WTC11 (cell line): ENCODE results near the gene C10orf71. TPM values are rescaled to one million over a fixed set of nuclear protein-coding genes. Genes with fewer than 3 reads are reported as not detected.

Source experiments
- ATAC-seq: fragments of 200-7000 bp; cut with Tn5 transposase; 2 replicates; pipeline ENCODE4 v1.10.0; 2021; ENCODE audit warnings: mild to moderate bottlenecking, moderate library complexity
- CTCF ChIA-PET: fragments of 300-600 bp; sonication (Branson Sonifier 250); formaldehyde crosslinking; loops from one replicate; lab custom pipeline; 2021; ENCODE audit warnings: antibody characterized with exemption; lab: Charles Lee
- POLR2A ChIA-PET: fragments of 350-600 bp; sonication (Branson Sonifier 250); formaldehyde crosslinking; loops from one replicate; lab custom pipeline; 2021; ENCODE audit warnings: antibody characterized with exemption; lab: Charles Lee
- DNase-seq: peaks from one replicate; pipeline ENCODE4 v3.0.0; 2021; ENCODE audit warnings: low spot score
- H3K27ac Mint-ChIP-seq: 2 replicates; pipeline ENCODE4 v1.8.0; 2021; ENCODE audit warnings: mixed read lengths
- H3K27me3 Mint-ChIP-seq: 2 replicates; pipeline ENCODE4 v1.8.0; 2021; ENCODE audit warnings: low read depth, mild to moderate bottlenecking, moderate library complexity, mixed read lengths
- H3K36me3 Mint-ChIP-seq: 2 replicates; pipeline ENCODE4 v1.8.0; 2021; ENCODE audit warnings: mixed read lengths
- H3K4me1 Mint-ChIP-seq: 2 replicates; pipeline ENCODE4 v1.8.0; 2022; ENCODE audit warnings: mixed read lengths
- H3K4me3 Mint-ChIP-seq: 2 replicates; pipeline ENCODE4 v1.8.0; 2021; ENCODE audit warnings: mild to moderate bottlenecking, moderate library complexity, mixed read lengths
- H3K9me3 Mint-ChIP-seq: 2 replicates; pipeline ENCODE4 v1.8.0; 2021; ENCODE audit warnings: mixed read lengths
- CREB1 ChIP-seq: sonication (generic); formaldehyde crosslinking; IDR thresholded peaks from 2 replicates; pipeline ENCODE4 v1.8.0; 2023; ENCODE audit warnings: mild to moderate bottlenecking, missing genetic modification reagents
- CREM ChIP-seq: sonication (generic); formaldehyde crosslinking; IDR thresholded peaks from 2 replicates; pipeline ENCODE4 v1.8.1; 2022; ENCODE audit warnings: mild to moderate bottlenecking, missing genetic modification reagents, moderate library complexity
- FOXK1 ChIP-seq: sonication (generic); formaldehyde crosslinking; IDR thresholded peaks from 2 replicates; pipeline ENCODE4 v1.8.0; 2022; ENCODE audit warnings: mild to moderate bottlenecking, moderate library complexity, missing genetic modification reagents
- JAZF1 ChIP-seq: fragments of 250-450 bp; sonication (Bioruptor Pico); IDR thresholded peaks from 2 replicates; pipeline ENCODE4 v1.9.0; 2021; ENCODE audit warnings: moderate library complexity, mild to moderate bottlenecking, inconsistent platforms
- KAT7 ChIP-seq: sonication (generic); formaldehyde crosslinking; IDR thresholded peaks from 2 replicates; pipeline ENCODE4 v1.8.1; 2023; ENCODE audit warnings: missing genetic modification reagents, mild to moderate bottlenecking, borderline replicate concordance
- NR3C1 ChIP-seq: sonication (generic); formaldehyde crosslinking; conservative IDR thresholded peaks from 2 replicates; pipeline ENCODE4 v1.8.1; 2023; ENCODE audit warnings: low read depth, mild to moderate bottlenecking, missing genetic modification reagents
- TEAD1 ChIP-seq: sonication (generic); formaldehyde crosslinking; IDR thresholded peaks from 2 replicates; pipeline ENCODE4 v1.8.0; 2022; ENCODE audit warnings: mild to moderate bottlenecking, missing genetic modification reagents
- ZNF219 ChIP-seq: sonication (generic); formaldehyde crosslinking; IDR thresholded peaks from 2 replicates; pipeline ENCODE4 v1.8.0; 2023; ENCODE audit warnings: missing genetic modification reagents, mild to moderate bottlenecking, borderline replicate concordance
- ZNF232 ChIP-seq: sonication (generic); formaldehyde crosslinking; IDR thresholded peaks from 2 replicates; pipeline ENCODE4 v1.8.0; 2022; ENCODE audit warnings: mild to moderate bottlenecking, missing genetic modification reagents
- ZNF317 ChIP-seq: sonication (generic); formaldehyde crosslinking; IDR thresholded peaks from 2 replicates; pipeline ENCODE4 v1.8.1; 2023; ENCODE audit warnings: low read depth, mild to moderate bottlenecking, moderate library complexity, missing genetic modification reagents, borderline replicate concordance
- ZNF671 ChIP-seq: fragments of 250-450 bp; sonication (Bioruptor Pico); IDR thresholded peaks from 2 replicates; pipeline ENCODE4 v1.8.0; 2021; ENCODE audit warnings: mild to moderate bottlenecking
- total RNA-seq: library from RNA; stranded (reverse); gene quantifications from 3 replicates; pipeline ENCODE4 v1.2.3, GENCODE V29; 2021
- TF ChIP-seq, protein P1 (sequence below): sonication (generic); formaldehyde crosslinking; IDR thresholded peaks from 2 replicates; pipeline ENCODE4 v1.8.1; 2022; ENCODE audit warnings: low read depth, missing genetic modification reagents, borderline replicate concordance
- TF ChIP-seq, protein P2 (sequence below): sonication (generic); formaldehyde crosslinking; IDR thresholded peaks from 2 replicates; pipeline ENCODE4 v1.8.0; 2022; ENCODE audit warnings: mild to moderate bottlenecking, missing genetic modification reagents
- TF ChIP-seq, protein P3 (sequence below): sonication (generic); formaldehyde crosslinking; IDR thresholded peaks from 2 replicates; pipeline ENCODE4 v1.8.1; 2023; ENCODE audit warnings: mild to moderate bottlenecking, missing genetic modification reagents, borderline replicate concordance
- TF ChIP-seq, protein P4 (sequence below): sonication (generic); formaldehyde crosslinking; IDR thresholded peaks from 2 replicates; pipeline ENCODE4 v1.8.1; 2022; ENCODE audit warnings: mild to moderate bottlenecking, missing genetic modification reagents, moderate library complexity, borderline replicate concordance
- TF ChIP-seq, protein P5 (sequence below): sonication (generic); formaldehyde crosslinking; IDR thresholded peaks from 2 replicates; pipeline ENCODE4 v1.8.1; 2023; ENCODE audit warnings: mild to moderate bottlenecking, missing genetic modification reagents, moderate library complexity

The C10orf71 gene
- total RNA-seq, 1 experiment from 2014 or later: not detected

DNA sequence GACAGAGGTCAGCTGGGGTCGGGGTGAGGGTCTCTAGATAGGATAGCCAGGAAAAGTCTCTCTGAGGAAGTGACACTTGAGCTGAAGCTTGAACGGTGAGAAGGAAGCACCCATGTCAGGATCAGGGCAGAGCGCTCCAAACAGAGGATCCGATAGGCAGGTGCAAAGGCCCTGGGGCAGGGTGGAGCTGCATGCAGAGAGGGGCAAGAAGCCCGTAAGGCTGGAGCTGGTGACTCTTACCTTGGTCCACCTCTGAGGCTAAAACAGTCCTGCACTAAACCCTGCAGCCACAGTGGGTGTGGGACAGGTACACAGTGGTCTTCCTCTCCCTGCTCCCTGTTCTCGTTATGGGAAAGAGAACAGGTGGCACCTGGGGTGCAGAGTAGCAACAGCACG is 5.8 kb upstream of the C10orf71 start (continued):
- TF ChIP-seq, protein P1, sequence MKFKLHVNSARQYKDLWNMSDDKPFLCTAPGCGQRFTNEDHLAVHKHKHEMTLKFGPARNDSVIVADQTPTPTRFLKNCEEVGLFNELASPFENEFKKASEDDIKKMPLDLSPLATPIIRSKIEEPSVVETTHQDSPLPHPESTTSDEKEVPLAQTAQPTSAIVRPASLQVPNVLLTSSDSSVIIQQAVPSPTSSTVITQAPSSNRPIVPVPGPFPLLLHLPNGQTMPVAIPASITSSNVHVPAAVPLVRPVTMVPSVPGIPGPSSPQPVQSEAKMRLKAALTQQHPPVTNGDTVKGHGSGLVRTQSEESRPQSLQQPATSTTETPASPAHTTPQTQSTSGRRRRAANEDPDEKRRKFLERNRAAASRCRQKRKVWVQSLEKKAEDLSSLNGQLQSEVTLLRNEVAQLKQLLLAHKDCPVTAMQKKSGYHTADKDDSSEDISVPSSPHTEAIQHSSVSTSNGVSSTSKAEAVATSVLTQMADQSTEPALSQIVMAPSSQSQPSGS (CRISPR knock-in tag): no peak

DNA sequence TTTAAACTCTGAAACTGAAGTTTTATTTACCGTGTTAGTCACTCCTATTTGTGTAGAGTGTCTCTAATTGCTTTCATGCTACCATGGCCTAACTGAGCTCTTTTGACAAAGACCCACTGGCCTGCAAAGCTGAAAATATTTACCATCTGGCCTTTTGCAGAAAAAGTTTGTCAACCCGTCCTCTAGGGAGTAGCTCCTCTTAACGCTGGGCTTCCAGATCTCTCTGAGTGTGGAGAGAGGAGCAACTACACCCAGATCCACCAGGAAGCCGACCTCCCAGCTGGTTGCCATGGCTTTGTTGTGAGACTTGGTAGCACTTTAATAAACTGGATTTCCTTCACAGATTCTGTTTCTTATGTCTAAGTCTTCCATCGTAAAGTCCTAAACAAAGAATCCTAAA is 4.2 kb upstream of the C10orf71 start:
- Mint-ChIP-seq H3K36me3 (no peaks in the 10 kb centered on the region), H3K4me1 (peaks cover 27% of the 10 kb centered on the region), H3K27ac (no peak overlapping the region), H3K9me3 (peaks cover 4% of the 10 kb centered on the region), H3K4me3 (no peak overlapping the region), H3K27me3 (no peaks in the 10 kb centered on the region; the same call in 1 of the 2 replicates)
- ATAC-seq (no peak), DNase-seq (no peak)
- TF ChIP-seq ZNF671 (no peak), KAT7 (CRISPR knock-in tag) (no peak), TEAD1 (CRISPR knock-in tag) (no peak)
- TF ChIP-seq, protein P2, sequence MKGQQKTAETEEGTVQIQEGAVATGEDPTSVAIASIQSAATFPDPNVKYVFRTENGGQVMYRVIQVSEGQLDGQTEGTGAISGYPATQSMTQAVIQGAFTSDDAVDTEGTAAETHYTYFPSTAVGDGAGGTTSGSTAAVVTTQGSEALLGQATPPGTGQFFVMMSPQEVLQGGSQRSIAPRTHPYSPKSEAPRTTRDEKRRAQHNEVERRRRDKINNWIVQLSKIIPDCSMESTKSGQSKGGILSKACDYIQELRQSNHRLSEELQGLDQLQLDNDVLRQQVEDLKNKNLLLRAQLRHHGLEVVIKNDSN (CRISPR knock-in tag): no peak
- TF ChIP-seq, protein P3, sequence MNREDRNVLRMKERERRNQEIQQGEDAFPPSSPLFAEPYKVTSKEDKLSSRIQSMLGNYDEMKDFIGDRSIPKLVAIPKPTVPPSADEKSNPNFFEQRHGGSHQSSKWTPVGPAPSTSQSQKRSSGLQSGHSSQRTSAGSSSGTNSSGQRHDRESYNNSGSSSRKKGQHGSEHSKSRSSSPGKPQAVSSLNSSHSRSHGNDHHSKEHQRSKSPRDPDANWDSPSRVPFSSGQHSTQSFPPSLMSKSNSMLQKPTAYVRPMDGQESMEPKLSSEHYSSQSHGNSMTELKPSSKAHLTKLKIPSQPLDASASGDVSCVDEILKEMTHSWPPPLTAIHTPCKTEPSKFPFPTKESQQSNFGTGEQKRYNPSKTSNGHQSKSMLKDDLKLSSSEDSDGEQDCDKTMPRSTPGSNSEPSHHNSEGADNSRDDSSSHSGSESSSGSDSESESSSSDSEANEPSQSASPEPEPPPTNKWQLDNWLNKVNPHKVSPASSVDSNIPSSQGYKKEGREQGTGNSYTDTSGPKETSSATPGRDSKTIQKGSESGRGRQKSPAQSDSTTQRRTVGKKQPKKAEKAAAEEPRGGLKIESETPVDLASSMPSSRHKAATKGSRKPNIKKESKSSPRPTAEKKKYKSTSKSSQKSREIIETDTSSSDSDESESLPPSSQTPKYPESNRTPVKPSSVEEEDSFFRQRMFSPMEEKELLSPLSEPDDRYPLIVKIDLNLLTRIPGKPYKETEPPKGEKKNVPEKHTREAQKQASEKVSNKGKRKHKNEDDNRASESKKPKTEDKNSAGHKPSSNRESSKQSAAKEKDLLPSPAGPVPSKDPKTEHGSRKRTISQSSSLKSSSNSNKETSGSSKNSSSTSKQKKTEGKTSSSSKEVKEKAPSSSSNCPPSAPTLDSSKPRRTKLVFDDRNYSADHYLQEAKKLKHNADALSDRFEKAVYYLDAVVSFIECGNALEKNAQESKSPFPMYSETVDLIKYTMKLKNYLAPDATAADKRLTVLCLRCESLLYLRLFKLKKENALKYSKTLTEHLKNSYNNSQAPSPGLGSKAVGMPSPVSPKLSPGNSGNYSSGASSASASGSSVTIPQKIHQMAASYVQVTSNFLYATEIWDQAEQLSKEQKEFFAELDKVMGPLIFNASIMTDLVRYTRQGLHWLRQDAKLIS (CRISPR knock-in tag): no peak
- POLR2A ChIA-PET: no interaction called here
- CTCF ChIA-PET: interaction anchor here (2.2 to 3.3 kb wide), 4 partner anchors 8 to 113 kb away, joined by 5 to 14 read pairs (median 10); no protein-coding TSS in a partner anchor

DNA sequence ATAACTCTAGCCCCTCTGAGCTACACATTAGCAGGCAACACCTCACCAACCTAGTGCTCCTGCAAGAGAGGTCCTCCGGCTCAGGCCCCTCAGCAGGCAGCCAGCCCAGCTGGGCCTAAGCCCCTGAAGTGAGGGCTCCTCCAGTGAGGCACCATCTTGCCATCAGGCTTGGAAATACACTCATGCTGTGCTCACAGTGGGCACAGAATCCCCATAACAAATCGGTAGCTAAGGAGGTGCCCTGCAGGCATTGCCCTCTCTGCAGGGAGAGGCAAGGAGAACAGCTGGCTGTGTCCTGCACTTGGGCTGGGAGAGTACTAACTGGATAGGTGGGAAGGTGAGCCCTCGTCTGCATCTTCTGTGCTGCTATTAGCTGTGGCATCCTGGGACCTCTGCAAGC is 3.7 kb upstream of the C10orf71 start:
- Mint-ChIP-seq H3K9me3 (peaks cover 4% of the 10 kb centered on the region), H3K36me3 (no peaks in the 10 kb centered on the region), H3K4me1 (peaks cover 27% of the 10 kb centered on the region)
- CTCF ChIA-PET: interaction anchor here (1.7 to 3.3 kb wide), 5 partner anchors 9 to 215 kb away, joined by 5 to 14 read pairs (median 5); no protein-coding TSS in a partner anchor
- TF ChIP-seq ZNF671: no peak
- TF ChIP-seq TEAD1 (CRISPR knock-in tag): no peak
- TF ChIP-seq, protein P4, sequence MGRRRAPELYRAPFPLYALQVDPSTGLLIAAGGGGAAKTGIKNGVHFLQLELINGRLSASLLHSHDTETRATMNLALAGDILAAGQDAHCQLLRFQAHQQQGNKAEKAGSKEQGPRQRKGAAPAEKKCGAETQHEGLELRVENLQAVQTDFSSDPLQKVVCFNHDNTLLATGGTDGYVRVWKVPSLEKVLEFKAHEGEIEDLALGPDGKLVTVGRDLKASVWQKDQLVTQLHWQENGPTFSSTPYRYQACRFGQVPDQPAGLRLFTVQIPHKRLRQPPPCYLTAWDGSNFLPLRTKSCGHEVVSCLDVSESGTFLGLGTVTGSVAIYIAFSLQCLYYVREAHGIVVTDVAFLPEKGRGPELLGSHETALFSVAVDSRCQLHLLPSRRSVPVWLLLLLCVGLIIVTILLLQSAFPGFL (CRISPR knock-in tag): no peak
- no peak for TF ChIP-seq FOXK1 (CRISPR knock-in tag)
- no peak for TF ChIP-seq JAZF1 (CRISPR knock-in tag)
- no peak for TF ChIP-seq ZNF219 (CRISPR knock-in tag)
- no peak for TF ChIP-seq ZNF317 (CRISPR knock-in tag)
- TF ChIP-seq, protein P5, sequence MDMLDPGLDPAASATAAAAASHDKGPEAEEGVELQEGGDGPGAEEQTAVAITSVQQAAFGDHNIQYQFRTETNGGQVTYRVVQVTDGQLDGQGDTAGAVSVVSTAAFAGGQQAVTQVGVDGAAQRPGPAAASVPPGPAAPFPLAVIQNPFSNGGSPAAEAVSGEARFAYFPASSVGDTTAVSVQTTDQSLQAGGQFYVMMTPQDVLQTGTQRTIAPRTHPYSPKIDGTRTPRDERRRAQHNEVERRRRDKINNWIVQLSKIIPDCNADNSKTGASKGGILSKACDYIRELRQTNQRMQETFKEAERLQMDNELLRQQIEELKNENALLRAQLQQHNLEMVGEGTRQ (CRISPR knock-in tag): no peak
- no peak for TF ChIP-seq NR3C1 (CRISPR knock-in tag)
- TF ChIP-seq CREB1 (CRISPR knock-in tag): no peak
- TF ChIP-seq CREM (CRISPR knock-in tag): no peak
- TF ChIP-seq, protein P3 (CRISPR knock-in tag): no peak
- no peak for TF ChIP-seq ZNF232 (CRISPR knock-in tag)
- TF ChIP-seq, all 79 proteins: peak for 0
- Mint-ChIP-seq H3K27me3 (no peaks in the 10 kb centered on the region; the same call in 1 of the 2 replicates), H3K27ac (no peak overlapping the region), H3K4me3 (no peak overlapping the region)
- POLR2A ChIA-PET: no interaction called here
- ATAC-seq: no peak
- no peak for DNase-seq
